ENCODE results near the gene INO80D. TPM values are rescaled to one million over a fixed set of nuclear protein-coding genes. Genes with fewer than 3 reads are reported as not detected.

INO80D gene
- total RNA-seq, 1 donor from 2014 or later: 11.3 TPM

- Histone ChIP-seq H3F3A (ENCODE audit: low read depth) (peaks cover 3% of the 10 kb centered on the region), H2AFZ (replicated peaks) (no peak overlapping the region), H3K36me3 (no peaks in the 10 kb centered on the region), H3K4me1 (peaks cover 11% of the 10 kb centered on the region), H3K4me3 (no peak overlapping the region), H3K9me3 (ENCODE audit: low read depth) (no peaks in the 10 kb centered on the region), H3K79me2 (ENCODE audit: low read depth) (no peaks in the 10 kb centered on the region), H3K27me3 (no peaks in the 10 kb centered on the region), H3K27ac (no peak overlapping the region), H3K4me2 (no peak overlapping the region), H3K9ac (no peak overlapping the region), H4K20me1 (ENCODE audit: low read depth) (no peaks in the 10 kb centered on the region)
- H3K27me3 Mint-ChIP-seq (ENCODE audit: insufficient read depth, low read depth): no peaks in the 10 kb centered on the region
- H3K9me3 Mint-ChIP-seq: no peaks in the 10 kb centered on the region
- H3K36me3 Mint-ChIP-seq: peaks cover 5% of the 10 kb centered on the region
- TF ChIP-seq EZH2 (IDR thresholded peaks at IDR 0.05) (no peak), EZH2phosphoT487 (IDR thresholded peaks at IDR 0.05) (no peak), CTCF (IDR thresholded peaks at IDR 0.05) (no peak)
- H3K27ac Mint-ChIP-seq: no peak overlapping the region
- no peaks in the 10 kb centered on the region for H3K4me1 Mint-ChIP-seq
- no peak overlapping the region for H3K4me3 Mint-ChIP-seq
- DNase-seq (ENCODE audit: low spot score): no peak
Measured at GRCh38 chr2:205995260-205995659, 90.7 kb downstream of the INO80D start.

GRCh38 chr2:205994344-205994743, 91.6 kb downstream of the INO80D start:
- H3K79me2 ChIP-seq (ENCODE audit: low read depth): no peaks in the 10 kb centered on the region
- peaks cover 17% of the 10 kb centered on the region for H3K4me1 ChIP-seq
- Mint-ChIP-seq H3K36me3 (peaks cover 5% of the 10 kb centered on the region), H3K27me3 (ENCODE audit: insufficient read depth, low read depth) (no peaks in the 10 kb centered on the region), H3K4me3 (no peak overlapping the region), H3K27ac (no peak overlapping the region), H3K9me3 (no peaks in the 10 kb centered on the region), H3K4me1 (peaks cover 2% of the 10 kb centered on the region)
- H3K4me2 ChIP-seq: no peak overlapping the region
- peaks cover 3% of the 10 kb centered on the region for H3F3A ChIP-seq (ENCODE audit: low read depth)
- no peak overlapping the region for H2AFZ ChIP-seq (replicated peaks)
- no peaks in the 10 kb centered on the region for H3K9me3 ChIP-seq (ENCODE audit: low read depth)
- DNase-seq (ENCODE audit: low spot score): no peak
- TF ChIP-seq CTCF (IDR thresholded peaks at IDR 0.05) (no peak), EZH2 (IDR thresholded peaks at IDR 0.05) (no peak), EZH2phosphoT487 (IDR thresholded peaks at IDR 0.05) (no peak)
- H3K9ac ChIP-seq: no peak overlapping the region
- no peaks in the 10 kb centered on the region for H3K27me3 ChIP-seq
- H3K36me3 ChIP-seq: no peaks in the 10 kb centered on the region
- no peak overlapping the region for H3K4me3 ChIP-seq
- H3K27ac ChIP-seq: peak overlapping the region; percentile 35
- no peaks in the 10 kb centered on the region for H4K20me1 ChIP-seq (ENCODE audit: low read depth)

- no peak overlapping the region for H3K27ac Mint-ChIP-seq
- Histone ChIP-seq H3K9me3 (ENCODE audit: low read depth) (no peaks in the 10 kb centered on the region), H3K36me3 (no peaks in the 10 kb centered on the region), H3K4me3 (no peak overlapping the region), H2AFZ (replicated peaks) (no peak overlapping the region), H3K4me1 (peaks cover 14% of the 10 kb centered on the region), H3K79me2 (ENCODE audit: low read depth) (no peaks in the 10 kb centered on the region), H3K4me2 (no peak overlapping the region), H4K20me1 (ENCODE audit: low read depth) (no peaks in the 10 kb centered on the region), H3K27ac (no peak overlapping the region), H3F3A (ENCODE audit: low read depth) (no peaks in the 10 kb centered on the region), H3K9ac (no peak overlapping the region), H3K27me3 (no peaks in the 10 kb centered on the region)
- peaks cover 6% of the 10 kb centered on the region for H3K4me1 Mint-ChIP-seq
- no peaks in the 10 kb centered on the region for H3K36me3 Mint-ChIP-seq
- H3K4me3 Mint-ChIP-seq: no peak overlapping the region
- no peaks in the 10 kb centered on the region for H3K27me3 Mint-ChIP-seq (ENCODE audit: insufficient read depth, low read depth)
- no peaks in the 10 kb centered on the region for H3K9me3 Mint-ChIP-seq
- TF ChIP-seq CTCF (IDR thresholded peaks at IDR 0.05) (no peak), EZH2phosphoT487 (IDR thresholded peaks at IDR 0.05) (no peak), EZH2 (IDR thresholded peaks at IDR 0.05) (no peak)
- no peak for DNase-seq (ENCODE audit: low spot score)
Measured at GRCh38 chr2:205990104-205990503, 95.9 kb downstream of the INO80D start.
